Inferior parietal cortex (tissue), 1 donor: ENCODE results near the gene B3GNT3.

Experiments
- DNase-seq: peaks from one replicate; pipeline ENCODE4 v3.0.0-alpha.2; 2016; ENCODE audit errors: extremely low spot score

Gene B3GNT3

GRCh38 chr19:17832443-17833208 is 37.7 kb downstream of the B3GNT3 start:
- no peak for DNase-seq

- no peak for DNase-seq
These were observed 39.6 kb downstream of the B3GNT3 start for GRCh38 chr19:17834350-17835181.

GRCh38 chr19:17835182-17836006 is 40.5 kb downstream of the B3GNT3 start:
- no peak for DNase-seq

GRCh38 chr19:17836530-17836929 is 41.6 kb downstream of the B3GNT3 start:
- DNase-seq, result no peak

- no peak for DNase-seq
These were observed 43.0 kb downstream of the B3GNT3 start for GRCh38 chr19:17837972-17838371.

GRCh38 chr19:17840019-17840418 is 45.1 kb downstream of the B3GNT3 start:
- no peak for DNase-seq

- no peak for DNase-seq
These were observed 46.5 kb downstream of the B3GNT3 start for GRCh38 chr19:17841371-17841809.

- peak; percentile 37 for DNase-seq
These were observed 47.1 kb downstream of the B3GNT3 start for GRCh38 chr19:17841810-17842662.

GRCh38 chr19:17842663-17843291 is 47.8 kb downstream of the B3GNT3 start:
- no peak for DNase-seq

- DNase-seq, result no peak
These were observed 48.4 kb downstream of the B3GNT3 start for GRCh38 chr19:17843292-17843827.

- no peak for DNase-seq
These were observed 49.1 kb downstream of the B3GNT3 start for GRCh38 chr19:17843908-17844490.

GRCh38 chr19:17846146-17846545 is 51.2 kb downstream of the B3GNT3 start:
- no peak for DNase-seq

GRCh38 chr19:17847538-17848366 is 52.8 kb downstream of the B3GNT3 start, which contains the start of gene JAK3:
JAK3 (minus strand) TSS chr19:17847982; CDS start chr19:17844417, 3,565 bp downstream.
- no peak for DNase-seq

- no peak for DNase-seq
These were observed 53.8 kb downstream of the B3GNT3 start for GRCh38 chr19:17848595-17849292.

GRCh38 chr19:17854061-17854460 is 59.1 kb downstream of the B3GNT3 start:
- DNase-seq, result no peak

GRCh38 chr19:17855280-17856152 is 60.6 kb downstream of the B3GNT3 start:
- DNase-seq, result peak; percentile 85
